Right lobe of liver (tissue), 4 donors: ENCODE data around the gene SEMA3C.

ENCODE experiments used
- CTCF ChIP-seq, 4 donors: fragments of 200-600 bp in 3 of 4; fragments of 450-650 bp in 1 of 4; IDR thresholded peaks; one replicate each; pipeline versions ENCODE4 v1.5.1 to v1.8.0; 2016 to 2022; ENCODE audit warnings: antibody characterized with exemption in 4 of 4, mild to moderate bottlenecking in 2 of 4
- POLR2A ChIP-seq: fragments of 450-650 bp; IDR thresholded peaks from one replicate; pipeline ENCODE4 v1.6.1; 2017; ENCODE audit warnings: antibody characterized with exemption, mild to moderate bottlenecking
- donor health status: DM: no; HTN: no; CAD: no.
- donor health status: DM: no; HTN: no; CAD: no.
- donor health status: DM: no; HTN: yes; CAD: no.

- TF ChIP-seq CTCF (IDR thresholded peaks at IDR 0.05) (no peak), POLR2A (no peak)
These were observed 452 bp downstream of the SEMA3C start for GRCh38 chr7:80918399-80918798.
